Activated CD4-positive, alpha-beta T cell treated with anti-CD3 and anti-CD28 coated beads for 24 hours (primary cell): Measurements from ENCODE around the gene NTN3.

Experiments
- DNase-seq, 2 donors: peaks; one replicate each; pipeline ENCODE4 v3.0.0-alpha.2; 2020; ENCODE audit warnings: low read depth in 2 of 2

NTN3 gene

GRCh38 chr16:2514333-2515179 is 43.5 kb downstream of the NTN3 start:
- no peak for DNase-seq

DNA sequence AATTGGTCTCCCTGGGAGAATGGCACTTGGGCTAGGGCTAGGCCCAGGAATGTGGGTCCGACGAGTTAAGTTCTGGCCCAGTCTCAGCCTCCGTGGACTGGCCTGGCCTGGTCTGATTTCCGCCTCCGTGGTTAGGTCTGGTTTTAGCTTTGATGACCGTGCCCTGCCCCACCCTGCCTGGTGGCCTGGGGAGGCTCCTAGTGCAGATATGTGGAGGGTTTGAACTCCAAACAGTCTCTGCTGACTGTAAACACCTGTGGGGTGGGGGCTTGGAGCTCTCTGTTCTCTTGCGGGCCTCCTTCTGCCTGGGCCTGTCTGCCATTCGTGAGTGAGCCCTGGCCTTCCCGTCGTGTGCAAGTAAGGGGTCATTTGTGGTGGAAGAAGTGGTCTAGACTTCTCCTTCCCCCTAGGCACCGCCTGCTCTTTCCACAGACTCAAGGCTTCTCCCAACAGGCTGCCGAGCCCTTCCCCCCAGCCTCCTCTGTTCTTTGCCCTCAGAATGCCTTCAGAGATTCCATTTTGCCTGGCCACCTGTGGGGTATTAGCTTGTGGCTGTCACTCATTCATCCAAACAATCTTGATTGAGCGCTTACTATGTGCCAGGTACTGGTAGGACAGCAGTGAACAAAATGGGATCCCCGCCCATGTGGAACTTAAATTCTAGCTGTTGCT is 44.2 kb downstream of the NTN3 start:
- no peak for DNase-seq

DNA sequence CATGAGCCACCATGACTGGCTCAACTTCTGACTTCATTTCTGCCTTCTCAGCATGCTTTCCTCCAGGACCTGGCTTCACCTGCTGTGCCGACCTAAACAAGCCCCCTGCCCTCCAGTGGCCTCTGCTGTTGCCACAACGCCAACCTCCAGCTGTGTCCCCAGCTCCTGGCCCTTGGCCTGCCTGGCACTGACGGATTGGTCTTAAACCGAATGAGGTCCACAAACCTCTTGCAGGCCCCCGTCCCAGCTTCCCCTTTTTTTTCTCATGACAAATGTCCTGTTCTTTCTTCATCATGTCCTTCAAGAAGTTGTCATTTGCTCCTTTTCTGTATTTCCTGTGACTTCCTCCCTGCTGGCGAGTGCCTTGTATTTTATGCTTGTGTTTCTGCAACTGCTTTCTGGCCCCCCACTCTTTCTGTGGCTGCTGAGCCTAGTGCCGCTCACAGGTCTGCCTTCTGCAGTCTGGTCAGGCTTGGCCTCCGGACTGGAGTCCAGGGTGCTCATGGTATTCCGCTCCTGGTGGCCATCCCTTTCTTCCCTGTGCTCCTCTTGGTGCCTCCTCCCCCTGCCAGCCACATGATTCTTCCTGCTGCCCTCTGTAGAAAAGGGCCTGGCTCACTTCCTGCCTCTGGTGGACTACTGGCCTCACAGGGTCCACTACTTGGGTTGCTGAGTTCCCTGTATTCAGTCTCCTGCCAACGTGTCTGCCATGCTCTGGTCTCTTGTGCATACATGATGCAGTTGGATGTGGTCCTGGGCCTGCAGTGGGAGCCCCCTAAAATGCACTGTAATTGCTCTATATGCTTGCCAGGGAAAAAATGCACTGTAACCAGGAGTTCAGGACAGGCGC is 45.5 kb downstream of the NTN3 start:
- no peak for DNase-seq

GRCh38 chr16:2517954-2518605 is 47.0 kb downstream of the NTN3 start:
- DNase-seq: no peak

DNA sequence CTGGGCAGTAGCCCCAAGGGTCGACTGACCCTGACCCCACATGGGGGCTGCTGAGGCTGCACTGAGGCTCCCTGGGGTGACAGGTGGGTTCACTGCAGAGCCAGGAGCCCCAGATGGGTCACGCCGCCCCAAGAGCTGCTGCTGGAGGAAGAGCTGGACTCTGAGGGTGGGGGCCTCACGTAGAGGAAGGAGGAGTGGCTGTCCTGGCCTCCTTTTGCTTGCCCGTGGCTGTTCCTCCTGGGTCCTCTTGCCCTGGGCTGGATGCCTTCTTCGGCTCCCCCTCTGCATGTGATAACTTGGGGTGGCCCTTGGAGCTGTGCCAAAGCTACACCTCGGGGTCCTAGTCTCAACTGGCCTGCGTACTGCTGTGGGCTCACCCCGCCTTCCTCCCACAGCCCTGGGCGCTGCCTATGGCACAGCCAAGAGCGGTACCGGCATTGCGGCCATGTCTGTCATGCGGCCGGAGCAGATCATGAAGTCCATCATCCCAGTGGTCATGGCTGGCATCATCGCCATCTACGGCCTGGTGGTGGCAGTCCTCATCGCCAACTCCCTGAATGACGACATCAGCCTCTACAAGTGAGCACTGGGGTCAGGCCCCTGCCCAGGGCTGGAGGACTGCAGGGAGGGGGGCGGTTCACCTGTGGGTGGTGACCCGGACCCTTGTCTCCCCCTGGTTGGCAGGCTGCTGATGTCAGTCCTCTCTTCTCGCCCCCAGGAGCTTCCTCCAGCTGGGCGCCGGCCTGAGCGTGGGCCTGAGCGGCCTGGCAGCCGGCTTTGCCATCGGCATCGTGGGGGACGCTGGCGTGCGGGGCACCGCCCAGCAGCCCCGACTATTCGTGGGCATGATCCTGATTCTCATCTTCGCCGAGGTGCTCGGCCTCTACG is 48.0 kb downstream of the NTN3 start:
- no peak for DNase-seq

DNA sequence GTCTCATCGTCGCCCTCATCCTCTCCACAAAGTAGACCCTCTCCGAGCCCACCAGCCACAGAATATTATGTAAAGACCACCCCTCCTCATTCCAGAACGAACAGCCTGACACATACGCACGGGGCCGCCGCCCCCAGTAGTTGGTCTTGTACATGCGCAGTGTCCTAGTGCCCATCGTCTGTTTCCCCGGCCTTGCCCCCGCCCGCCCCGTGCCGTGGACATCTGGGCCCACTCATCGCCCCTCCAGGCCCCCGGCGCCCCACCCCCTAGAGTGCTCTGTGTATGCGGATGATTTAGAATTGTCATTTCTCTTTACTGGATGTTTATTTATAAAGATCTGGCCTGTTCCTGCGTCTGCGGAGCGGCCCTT is 48.6 kb downstream of the NTN3 start:
- no peak for DNase-seq

- peak; percentile 81 to 83 for DNase-seq
Observed at GRCh38 chr16:2520097-2520783, 49.1 kb downstream of the NTN3 start, which contains the start of gene AMDHD2. AMDHD2 (plus strand) TSS chr16:2520371; CDS start chr16:2520459, 88 bp downstream.

DNA sequence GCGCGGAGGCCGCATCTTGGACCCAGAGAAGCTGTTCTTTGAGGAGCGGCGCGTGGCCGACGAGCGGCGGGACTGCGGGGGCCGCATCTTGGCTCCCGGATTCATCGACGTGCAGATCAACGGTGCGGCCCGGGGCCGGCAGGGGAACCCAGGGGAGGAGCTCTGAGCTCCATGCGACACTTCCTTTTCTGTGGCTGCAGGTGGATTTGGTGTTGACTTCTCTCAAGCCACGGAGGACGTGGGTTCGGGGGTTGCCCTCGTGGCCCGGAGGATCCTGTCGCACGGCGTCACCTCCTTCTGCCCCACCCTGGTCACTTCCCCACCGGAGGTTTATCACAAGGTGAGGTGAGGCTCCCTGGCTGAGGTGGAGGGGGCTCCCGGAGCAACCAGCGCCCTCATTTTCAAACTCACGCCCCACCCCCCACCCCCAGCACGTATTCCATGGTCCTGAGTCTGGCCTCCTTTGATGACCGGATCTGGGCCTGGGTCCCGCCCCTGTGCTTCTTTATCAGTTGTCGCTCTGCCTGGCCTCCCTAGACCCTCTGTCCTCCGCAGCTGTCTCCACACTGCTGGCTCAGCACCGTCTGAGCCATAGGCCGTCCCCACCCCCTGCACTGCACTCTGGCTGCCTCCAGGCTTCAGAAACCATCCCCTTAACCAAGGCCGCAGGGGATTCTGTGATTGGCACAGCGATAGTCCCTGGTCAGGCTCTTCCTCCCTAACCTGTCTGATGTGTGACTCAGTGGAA is 49.9 kb downstream of the NTN3 start:
- DNase-seq: no peak
